Fibroblast of the aortic adventitia (primary cell): ENCODE data around the gene MVB12B. TPM values are rescaled to one million over a fixed set of nuclear protein-coding genes. Genes with fewer than 3 reads are reported as not detected.

Experiments
- DNase-seq: peaks from one replicate; pipeline ENCODE4 v3.0.0-alpha.2; 2010; ENCODE audit warnings: low read depth
- H3K4me3 ChIP-seq: 2 replicates; pipeline ENCODE4 v1.5.1; 2011; ENCODE audit warnings: low read depth, mild to moderate bottlenecking, control low read depth, low read length, moderate library complexity
- total RNA-seq: library from RNA; depleted of rRNA; stranded (reverse); fragments of >200 nt; gene quantifications from 2 replicates; pipeline ENCODE4 v1.2.3, GENCODE V29; 2012; ENCODE audit warnings: low replicate concordance
- TF ChIP-seq, protein P1 (sequence below): IDR thresholded peaks from 2 replicates; pipeline ENCODE4 v1.5.1; 2011; ENCODE audit warnings: mild to moderate bottlenecking, low read length, control low read depth, inconsistent platforms; ENCODE audit not compliant: insufficient read depth

Gene MVB12B
- total RNA-seq, 1 donor: 3.5 TPM

DNA sequence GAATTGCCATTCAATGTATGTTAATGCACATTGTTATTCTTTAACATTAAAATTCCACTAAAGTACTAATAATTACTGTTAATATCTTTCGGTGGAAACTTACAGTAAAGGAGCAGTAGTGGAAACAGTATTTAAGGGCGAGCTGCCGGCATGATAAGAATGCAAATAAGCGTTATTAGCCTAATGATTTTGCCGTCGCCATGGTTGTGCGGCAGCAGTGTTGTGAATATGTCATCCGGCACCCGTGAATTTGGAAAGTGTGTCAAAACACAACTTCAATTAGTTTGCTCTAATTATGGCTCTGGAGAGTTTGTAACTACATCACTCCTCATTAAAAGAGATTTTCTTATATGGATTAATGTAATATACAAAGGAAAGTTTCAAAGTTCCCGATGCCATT is 81.4 kb downstream of the MVB12B start:
- no peak for DNase-seq
- no peak overlapping the region for H3K4me3 ChIP-seq
- TF ChIP-seq, protein P1, sequence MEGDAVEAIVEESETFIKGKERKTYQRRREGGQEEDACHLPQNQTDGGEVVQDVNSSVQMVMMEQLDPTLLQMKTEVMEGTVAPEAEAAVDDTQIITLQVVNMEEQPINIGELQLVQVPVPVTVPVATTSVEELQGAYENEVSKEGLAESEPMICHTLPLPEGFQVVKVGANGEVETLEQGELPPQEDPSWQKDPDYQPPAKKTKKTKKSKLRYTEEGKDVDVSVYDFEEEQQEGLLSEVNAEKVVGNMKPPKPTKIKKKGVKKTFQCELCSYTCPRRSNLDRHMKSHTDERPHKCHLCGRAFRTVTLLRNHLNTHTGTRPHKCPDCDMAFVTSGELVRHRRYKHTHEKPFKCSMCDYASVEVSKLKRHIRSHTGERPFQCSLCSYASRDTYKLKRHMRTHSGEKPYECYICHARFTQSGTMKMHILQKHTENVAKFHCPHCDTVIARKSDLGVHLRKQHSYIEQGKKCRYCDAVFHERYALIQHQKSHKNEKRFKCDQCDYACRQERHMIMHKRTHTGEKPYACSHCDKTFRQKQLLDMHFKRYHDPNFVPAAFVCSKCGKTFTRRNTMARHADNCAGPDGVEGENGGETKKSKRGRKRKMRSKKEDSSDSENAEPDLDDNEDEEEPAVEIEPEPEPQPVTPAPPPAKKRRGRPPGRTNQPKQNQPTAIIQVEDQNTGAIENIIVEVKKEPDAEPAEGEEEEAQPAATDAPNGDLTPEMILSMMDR: no peak

DNA sequence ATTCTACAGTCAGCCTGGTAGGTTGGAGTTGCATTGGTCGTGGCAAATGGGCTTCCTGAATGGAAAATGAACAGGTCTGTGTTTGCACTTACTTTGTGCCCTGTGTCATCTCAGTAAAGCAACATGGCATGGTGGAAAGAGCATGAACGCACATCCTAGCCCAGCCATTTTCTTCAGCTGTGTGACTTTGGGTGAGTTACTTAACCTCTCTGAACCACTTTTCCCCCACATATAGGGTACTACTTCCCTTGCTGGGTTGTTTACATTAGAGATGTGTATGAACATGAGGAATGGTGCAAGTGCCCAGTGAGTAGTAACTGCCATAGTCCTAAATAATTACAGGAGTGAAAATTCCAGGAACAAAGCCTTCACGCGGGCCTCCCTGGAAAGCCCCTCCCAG is 83.6 kb downstream of the MVB12B start:
- no peak overlapping the region for H3K4me3 ChIP-seq
- TF ChIP-seq, protein P1: no peak
- no peak for DNase-seq

DNA sequence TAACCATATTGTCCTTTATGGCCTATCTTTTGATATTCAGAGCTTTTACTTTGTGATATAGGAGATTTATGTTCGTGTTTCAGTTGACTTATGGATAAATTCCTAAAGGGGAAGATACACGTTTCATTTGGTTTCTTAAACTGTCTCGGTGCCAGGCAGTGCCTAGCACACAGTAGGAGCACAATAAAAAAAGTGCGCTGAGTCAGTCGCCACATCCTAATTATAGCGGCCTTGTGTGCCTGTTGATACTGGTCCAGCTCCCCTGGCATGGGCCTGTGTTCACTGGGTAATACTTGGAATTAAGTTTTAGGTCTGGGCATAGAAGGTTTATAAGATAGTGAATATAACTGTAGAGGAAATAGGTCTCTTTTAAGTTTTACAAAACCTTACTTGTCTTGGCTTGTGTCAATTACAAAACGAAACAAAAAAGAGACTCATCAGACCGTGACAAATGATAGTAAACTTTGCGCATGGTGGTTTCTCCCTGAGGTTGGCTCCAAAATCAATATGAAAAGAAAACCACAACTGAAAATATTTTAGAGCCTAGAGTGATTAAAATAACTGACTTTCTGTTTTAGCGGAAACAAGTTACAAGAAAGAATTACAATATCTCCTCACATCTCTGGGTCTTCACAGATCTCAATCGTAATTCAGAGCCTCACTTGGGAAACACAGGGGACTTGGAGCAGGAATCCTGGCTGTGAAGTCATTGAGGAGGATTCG is 84.8 kb downstream of the MVB12B start:
- H3K4me3 ChIP-seq: no peak overlapping the region
- no peak for DNase-seq

DNA sequence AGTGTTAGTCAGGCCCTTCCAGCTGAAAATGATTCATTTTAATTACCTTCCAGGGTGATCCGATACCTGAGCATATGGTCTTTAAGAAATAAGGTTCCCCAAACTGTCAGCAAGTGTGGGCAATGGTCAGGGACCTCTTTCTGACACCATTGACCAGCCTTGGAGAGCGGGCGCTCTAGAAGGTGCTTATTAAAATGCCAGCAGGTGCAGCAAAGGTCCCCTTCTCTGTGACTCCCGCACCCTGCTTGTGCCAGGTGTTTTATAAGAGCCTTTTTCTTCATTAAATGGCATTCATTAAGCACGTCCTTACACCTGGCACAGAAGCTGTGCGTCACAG is 85.3 kb downstream of the MVB12B start:
- no peak for DNase-seq
- no peak overlapping the region for H3K4me3 ChIP-seq

More for the DNA sequence above, 84.8 kb downstream of the MVB12B start:
- TF ChIP-seq, protein P1: no peak

DNA sequence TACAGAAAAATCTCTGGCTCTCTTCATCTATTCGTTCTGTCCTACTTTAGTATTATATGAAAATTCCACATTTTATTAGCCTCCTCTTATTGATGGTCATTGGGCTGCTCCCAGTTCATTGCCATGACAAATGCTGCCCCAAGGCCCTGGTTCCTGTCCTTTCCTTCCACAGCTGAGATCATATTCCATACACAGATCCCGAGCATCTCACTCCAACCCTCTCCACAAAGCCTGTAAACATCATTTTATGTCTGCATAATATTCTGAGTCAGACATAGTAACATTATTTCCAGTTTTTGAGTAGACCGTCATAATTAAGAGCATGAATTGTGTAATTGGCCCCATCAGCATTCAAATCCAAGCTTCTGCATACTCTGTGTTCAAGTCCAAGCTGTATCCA is 86.3 kb downstream of the MVB12B start:
- TF ChIP-seq, protein P1: no peak
- no peak for DNase-seq
- H3K4me3 ChIP-seq: no peak overlapping the region

More for the DNA sequence above, 85.3 kb downstream of the MVB12B start:
- TF ChIP-seq, protein P1: no peak

DNA sequence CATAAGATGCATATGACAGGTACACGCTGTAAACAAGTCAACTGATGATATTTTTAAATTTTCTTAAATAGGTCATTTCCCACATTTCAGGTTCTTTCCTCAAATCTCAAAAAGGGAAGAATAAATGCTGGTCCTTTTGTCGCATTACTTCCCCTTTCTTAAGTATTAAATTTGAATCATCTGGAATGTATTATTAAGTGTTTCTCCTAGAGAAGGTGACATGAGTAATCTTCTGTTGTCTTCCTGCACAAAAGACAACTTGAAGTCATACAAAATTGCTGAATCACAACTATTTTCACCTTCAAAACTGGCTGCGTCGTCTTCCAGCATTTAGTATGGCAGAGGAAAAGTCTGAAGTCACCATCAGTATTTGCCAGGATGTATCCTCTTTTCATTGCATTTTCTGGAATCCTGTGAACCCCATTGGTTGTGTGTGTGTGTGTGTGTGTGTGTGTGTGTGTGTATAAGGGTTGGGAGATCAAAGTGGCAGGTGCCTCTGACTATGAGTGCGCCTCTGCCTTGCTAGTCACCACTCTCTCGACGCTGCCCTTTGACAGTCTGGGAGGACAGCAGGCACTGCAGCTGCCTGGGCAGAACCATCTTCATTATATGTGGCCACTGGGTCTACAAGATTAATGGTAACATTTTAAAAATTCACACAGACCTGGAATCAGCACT is 86.9 kb downstream of the MVB12B start:
- no peak overlapping the region for H3K4me3 ChIP-seq
- TF ChIP-seq, protein P1: no peak
- no peak for DNase-seq
